HG02642 (cell line): ENCODE measurements around the gene NAA15.
A peak's percentile ranks its signal among the peaks of the same experiment; 100 is the strongest.
"Not testable (repeated sequence)": the region's sequence is repeated elsewhere in the genome, so short reads cannot be mapped to it uniquely, and the experiment has no call there.

Experiments used
- ATAC-seq: cut with Tn5 transposase; IDR thresholded peaks from one replicate; pipeline ENCODE4 v1.9.1; 2021; ENCODE audit warnings: mild to moderate bottlenecking; ENCODE audit not compliant: unreplicated experiment, poor library complexity

Gene NAA15

GRCh38 chr4:139333046-139333445 lies 31.7 kb downstream of the NAA15 start:
- ATAC-seq: no peak

GRCh38 chr4:139337612-139338011 lies 36.3 kb downstream of the NAA15 start:
- ATAC-seq: no peak

- ATAC-seq: no peak
These were observed 60.0 kb downstream of the NAA15 start for GRCh38 chr4:139361301-139361700.

GRCh38 chr4:139367421-139368090 lies 66.3 kb downstream of the NAA15 start:
- ATAC-seq: no peak

- no peak for ATAC-seq
These were observed 67.7 kb downstream of the NAA15 start for GRCh38 chr4:139368998-139369397.

GRCh38 chr4:139374251-139374650 lies 72.9 kb downstream of the NAA15 start:
- ATAC-seq: no peak

- no peak for ATAC-seq
These were observed 85.1 kb downstream of the NAA15 start for GRCh38 chr4:139386421-139386820.

GRCh38 chr4:139389102-139389501 lies 87.8 kb downstream of the NAA15 start:
- no peak for ATAC-seq

GRCh38 chr4:139389991-139390390 lies 88.7 kb downstream of the NAA15 start:
- ATAC-seq: no peak

- no peak for ATAC-seq
These were observed 90.4 kb downstream of the NAA15 start for GRCh38 chr4:139391731-139392130.

GRCh38 chr4:139392797-139393196 lies 91.5 kb downstream of the NAA15 start:
- ATAC-seq: no peak

- ATAC-seq: no peak
These were observed 100.1 kb downstream of the NAA15 start for GRCh38 chr4:139401368-139401767.

GRCh38 chr4:139402436-139402835 lies 101.1 kb downstream of the NAA15 start:
- ATAC-seq: no peak

- no peak for ATAC-seq
These were observed 102.2 kb downstream of the NAA15 start for GRCh38 chr4:139403462-139403861.

- no peak for ATAC-seq
These were observed 109.0 kb downstream of the NAA15 start for GRCh38 chr4:139410312-139410711.

- not testable (repeated sequence) for ATAC-seq
These were observed 113.4 kb downstream of the NAA15 start for GRCh38 chr4:139414671-139415210.

- ATAC-seq: peak; percentile 43
These were observed 114.9 kb downstream of the NAA15 start for GRCh38 chr4:139416073-139416673.

- ATAC-seq: peak; percentile 73
These were observed 118.1 kb downstream of the NAA15 start for GRCh38 chr4:139419388-139419914.

GRCh38 chr4:139420652-139421051 lies 119.3 kb downstream of the NAA15 start:
- ATAC-seq: no peak

GRCh38 chr4:139436122-139436521 lies 134.8 kb downstream of the NAA15 start:
- no peak for ATAC-seq

GRCh38 chr4:139438141-139438540 lies 136.8 kb downstream of the NAA15 start:
- ATAC-seq: no peak

- ATAC-seq: no peak
These were observed 139.7 kb downstream of the NAA15 start for GRCh38 chr4:139441029-139441428.
